ENCODE data around the gene ELOVL7.
"Not testable (repeated sequence)": the region's sequence is repeated elsewhere in the genome, so short reads cannot be mapped to it uniquely, and the experiment has no call there.

Gene ELOVL7

DNA sequence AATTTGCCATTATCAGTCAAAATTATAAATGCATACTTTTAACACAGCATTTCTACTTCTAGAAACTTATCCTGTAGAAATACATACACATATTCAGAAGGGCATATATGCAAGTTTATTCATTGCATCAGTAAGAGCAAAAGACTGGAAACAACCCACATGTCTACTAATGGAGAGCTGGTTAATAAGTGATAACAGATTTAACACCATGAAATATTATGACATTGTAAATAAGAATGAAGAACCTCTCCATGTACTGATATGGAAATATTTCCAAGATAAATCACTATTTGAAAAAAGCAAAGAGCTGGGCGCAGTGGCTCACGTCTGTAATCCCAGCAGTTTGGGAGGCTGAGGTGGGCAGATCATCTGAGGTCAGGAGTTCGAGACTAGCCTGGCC, 54.5 kb downstream of the ELOVL7 start:
- no peak for DNase-seq

DNA sequence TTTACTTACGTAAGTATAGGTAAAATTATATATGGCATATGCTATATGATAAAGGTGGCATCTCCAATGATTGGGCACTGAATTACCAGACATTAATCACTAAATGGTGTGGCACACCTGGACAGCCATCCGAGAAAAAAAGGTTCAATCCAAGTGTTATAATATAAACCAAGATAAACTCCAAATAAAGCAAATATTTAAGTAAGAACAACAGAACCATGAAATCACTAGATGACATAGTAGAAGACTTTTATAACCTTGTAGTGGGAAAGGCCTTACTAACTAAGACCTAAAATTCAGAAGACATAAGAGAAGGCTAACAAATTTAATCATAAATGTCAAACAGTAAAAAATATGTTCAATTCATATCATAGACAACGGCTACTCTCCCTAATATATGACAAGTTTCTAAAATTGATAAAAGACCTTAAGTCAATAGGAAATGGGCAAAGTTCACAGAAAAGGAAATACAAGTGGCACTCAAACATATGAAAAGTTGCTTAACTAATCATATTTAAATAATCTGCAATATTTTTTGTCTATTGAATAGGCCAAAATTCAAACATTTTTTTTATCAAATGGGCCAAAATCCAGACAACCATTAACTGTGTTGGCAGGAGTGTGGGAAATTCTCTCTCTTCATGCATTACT, 55.1 kb downstream of the ELOVL7 start:
- DNase-seq, result no peak

DNA sequence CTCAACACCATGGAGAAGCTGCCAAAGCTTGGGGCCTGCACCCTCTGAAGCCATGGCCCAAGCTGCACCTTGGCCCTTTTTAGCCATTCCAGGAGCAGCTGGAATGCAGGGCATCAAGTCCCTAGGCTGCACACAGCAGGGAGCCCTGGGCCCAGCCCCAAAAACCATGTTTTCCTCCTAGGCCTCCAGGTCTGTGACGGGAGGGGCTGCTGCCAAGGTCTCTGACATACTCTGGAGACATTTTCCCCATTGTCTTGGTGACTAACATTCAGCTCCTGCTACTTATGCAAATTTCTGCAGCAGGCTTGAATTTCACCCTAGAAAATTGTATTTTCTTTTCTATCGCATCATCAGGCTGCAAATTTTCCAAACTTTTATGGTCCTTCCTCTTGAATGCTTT, 64.6 kb downstream of the ELOVL7 start:
- no peak for DNase-seq

GRCh38 chr5:60776343-60776742, 67.7 kb downstream of the ELOVL7 start:
- DNase-seq, result no peak

DNA sequence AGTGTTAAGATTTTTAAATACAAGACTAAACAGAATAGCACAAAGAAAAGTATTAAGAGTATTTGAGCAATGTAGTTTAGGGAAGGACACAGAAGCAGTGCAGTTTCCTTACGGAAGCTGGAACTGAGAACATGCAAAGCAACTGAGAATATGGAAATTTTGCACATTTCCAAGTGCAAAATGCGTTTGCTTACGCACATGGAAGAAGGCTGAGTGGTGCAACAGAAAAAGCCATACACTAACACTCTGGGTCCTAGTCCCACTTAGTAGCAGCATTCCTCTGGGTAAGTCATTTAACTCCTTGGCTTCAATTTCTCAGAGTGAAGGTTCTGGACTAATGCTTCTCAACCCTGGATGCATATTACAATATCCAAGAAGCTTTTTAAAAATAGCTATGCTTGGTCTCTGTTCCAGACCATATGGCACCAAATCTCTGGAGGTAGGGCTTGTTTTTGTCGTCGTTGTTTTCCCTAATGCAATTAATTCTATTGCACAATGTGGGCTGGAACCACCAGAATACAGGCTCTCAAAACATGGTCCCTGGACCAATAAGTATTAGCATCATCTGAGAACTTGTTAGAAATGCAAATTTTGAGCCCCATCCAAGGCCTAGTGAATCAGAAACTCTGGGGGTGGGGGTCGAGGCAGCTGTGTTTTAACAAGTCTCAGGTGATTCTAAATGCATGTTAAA, 78.9 kb downstream of the ELOVL7 start:
- DNase-seq, result no peak

GRCh38 chr5:60763061-60763460, 81.0 kb downstream of the ELOVL7 start:
- no peak for DNase-seq

- no peak for DNase-seq
Observed at GRCh38 chr5:60754495-60754894, 89.6 kb downstream of the ELOVL7 start.

DNA sequence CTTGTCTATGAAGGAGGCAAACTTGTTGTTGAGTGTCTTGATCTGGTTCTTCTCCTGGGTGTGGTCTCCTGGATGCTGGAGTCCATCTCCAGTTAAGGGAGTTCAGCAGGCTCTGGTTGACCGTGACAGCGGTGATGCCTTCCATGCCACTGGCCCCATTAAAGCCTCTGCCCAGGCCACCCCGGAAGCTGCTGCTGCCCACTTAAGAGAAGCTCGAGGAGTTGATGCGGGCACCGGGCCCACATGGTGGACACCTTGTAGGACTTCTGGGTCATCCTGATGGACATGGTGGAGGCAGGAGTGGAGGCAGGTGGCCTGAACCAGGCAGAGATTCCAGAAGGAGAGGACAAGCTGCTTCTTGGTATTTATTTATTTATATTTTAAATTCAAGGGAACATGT, 99.4 kb downstream of the ELOVL7 start:
- no peak for DNase-seq

- no peak for DNase-seq
Observed at GRCh38 chr5:60743511-60744314, 100.4 kb downstream of the ELOVL7 start.

- DNase-seq, result no peak
Observed at GRCh38 chr5:60740322-60740721, 103.7 kb downstream of the ELOVL7 start.

- no peak for DNase-seq
Observed at GRCh38 chr5:60738933-60739332, 105.1 kb downstream of the ELOVL7 start.

DNA sequence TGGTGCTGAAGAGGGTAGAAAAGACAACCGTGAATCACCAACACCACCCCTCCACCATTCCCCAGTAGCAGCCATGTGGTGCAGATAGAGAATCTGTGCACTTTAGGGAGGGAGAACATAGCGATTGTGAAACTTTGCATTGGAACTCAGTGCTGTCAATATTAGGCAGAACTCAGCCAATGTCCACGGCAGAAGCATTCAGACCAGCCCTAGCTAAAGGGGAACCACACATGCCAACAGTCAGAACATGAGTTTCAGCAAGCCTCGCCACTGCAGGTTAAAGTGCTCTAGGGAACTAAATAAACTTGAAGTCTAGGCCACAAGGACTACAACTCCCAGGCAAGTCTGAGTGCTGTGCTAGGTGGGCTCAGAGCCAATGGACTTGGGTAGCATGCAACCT, 105.6 kb downstream of the ELOVL7 start:
- DNase-seq, result no peak

GRCh38 chr5:60730858-60731257, 113.2 kb downstream of the ELOVL7 start:
- DNase-seq, result not testable (repeated sequence)

GRCh38 chr5:60727033-60727679, 116.9 kb downstream of the ELOVL7 start:
- DNase-seq, result no peak

GRCh38 chr5:60724126-60724525, 119.9 kb downstream of the ELOVL7 start:
- no peak for DNase-seq

- peak; percentile 93 for DNase-seq
Observed at GRCh38 chr5:60722416-60722815, 121.7 kb downstream of the ELOVL7 start.

- DNase-seq, result no peak
Observed at GRCh38 chr5:60719329-60719728, 124.7 kb downstream of the ELOVL7 start.

- DNase-seq, result no peak
Observed at GRCh38 chr5:60718166-60718892, 125.7 kb downstream of the ELOVL7 start.

- not testable (repeated sequence) for DNase-seq
Observed at GRCh38 chr5:60715201-60715928, 128.7 kb downstream of the ELOVL7 start.

- DNase-seq, result no peak
Observed at GRCh38 chr5:60712950-60713349, 131.1 kb downstream of the ELOVL7 start.

DNA sequence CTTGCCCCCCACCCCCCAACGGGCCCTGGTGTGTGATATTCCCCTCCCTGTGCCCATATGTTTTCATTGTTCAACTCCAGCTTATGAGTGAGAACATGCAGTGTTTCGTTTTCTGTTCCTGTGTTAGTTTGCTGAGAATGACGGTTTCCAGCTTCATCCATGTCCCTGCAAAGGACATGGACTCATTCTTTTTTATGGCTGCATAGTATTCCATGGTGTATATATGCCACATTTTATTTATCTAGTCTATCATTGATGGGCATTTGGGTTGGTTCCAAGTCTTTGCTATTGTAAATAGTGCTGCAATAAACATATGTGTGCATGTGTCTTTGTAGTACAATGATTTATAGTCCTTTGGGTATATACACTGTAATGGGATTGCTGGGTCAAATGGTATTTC, 132.2 kb downstream of the ELOVL7 start:
- not testable (repeated sequence) for DNase-seq

DNA sequence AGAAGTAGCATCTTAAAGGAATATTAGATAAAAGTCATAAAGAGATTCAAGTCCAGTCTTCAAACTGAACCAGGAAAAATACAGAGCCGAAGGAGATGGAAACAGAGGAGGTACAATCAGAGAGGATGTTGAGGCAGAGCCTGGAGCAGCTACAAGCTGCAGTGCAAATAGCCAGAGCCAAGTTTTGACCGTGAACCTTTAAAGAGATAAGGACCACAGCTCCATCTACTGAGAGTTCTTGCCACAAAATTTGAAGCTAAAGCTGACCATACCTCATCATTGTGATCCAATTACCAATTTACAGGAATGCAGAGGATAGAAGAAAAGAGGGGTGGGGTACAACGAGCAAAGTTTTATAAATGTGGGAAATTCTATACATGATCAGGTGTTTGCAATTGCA, 133.7 kb downstream of the ELOVL7 start:
- DNase-seq, result no peak

All from NCI-H748 treated with DMSO at 0.1 percent for 48 hours (cell line).